Measurements from ENCODE around the gene WNK2.

Gene WNK2

DNA sequence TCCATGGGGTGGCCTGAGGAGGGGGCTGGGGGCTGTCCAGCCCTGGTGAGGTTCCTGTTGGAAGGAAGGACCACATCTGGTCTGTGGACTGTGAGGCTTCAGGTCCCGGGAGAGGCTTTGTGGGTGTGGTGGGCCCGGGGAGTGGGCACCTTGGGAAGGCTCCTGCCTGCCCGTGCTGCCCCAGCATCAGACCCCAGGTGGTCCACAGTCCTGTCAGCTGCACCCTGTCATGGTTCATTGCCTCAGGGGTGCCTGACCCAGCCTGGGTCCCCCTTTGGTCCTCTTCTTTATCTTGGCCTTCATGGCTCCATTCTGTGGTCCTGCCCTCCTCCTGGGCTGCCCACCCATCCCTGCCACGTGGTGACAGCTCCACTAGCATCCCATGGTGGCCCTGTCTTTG, 36.7 kb downstream of the WNK2 start:
- no peak overlapping the region for H3K4me3 ChIP-seq (ENCODE audit: control insufficient read depth, low read depth, low read length)
- TF ChIP-seq, protein P1, sequence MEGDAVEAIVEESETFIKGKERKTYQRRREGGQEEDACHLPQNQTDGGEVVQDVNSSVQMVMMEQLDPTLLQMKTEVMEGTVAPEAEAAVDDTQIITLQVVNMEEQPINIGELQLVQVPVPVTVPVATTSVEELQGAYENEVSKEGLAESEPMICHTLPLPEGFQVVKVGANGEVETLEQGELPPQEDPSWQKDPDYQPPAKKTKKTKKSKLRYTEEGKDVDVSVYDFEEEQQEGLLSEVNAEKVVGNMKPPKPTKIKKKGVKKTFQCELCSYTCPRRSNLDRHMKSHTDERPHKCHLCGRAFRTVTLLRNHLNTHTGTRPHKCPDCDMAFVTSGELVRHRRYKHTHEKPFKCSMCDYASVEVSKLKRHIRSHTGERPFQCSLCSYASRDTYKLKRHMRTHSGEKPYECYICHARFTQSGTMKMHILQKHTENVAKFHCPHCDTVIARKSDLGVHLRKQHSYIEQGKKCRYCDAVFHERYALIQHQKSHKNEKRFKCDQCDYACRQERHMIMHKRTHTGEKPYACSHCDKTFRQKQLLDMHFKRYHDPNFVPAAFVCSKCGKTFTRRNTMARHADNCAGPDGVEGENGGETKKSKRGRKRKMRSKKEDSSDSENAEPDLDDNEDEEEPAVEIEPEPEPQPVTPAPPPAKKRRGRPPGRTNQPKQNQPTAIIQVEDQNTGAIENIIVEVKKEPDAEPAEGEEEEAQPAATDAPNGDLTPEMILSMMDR (conservative IDR thresholded peaks at IDR 0.05; ENCODE audit: control insufficient read depth, insufficient read depth, low read depth, low read length): no peak
- DNase-seq (ENCODE audit: low read depth): no peak

DNA sequence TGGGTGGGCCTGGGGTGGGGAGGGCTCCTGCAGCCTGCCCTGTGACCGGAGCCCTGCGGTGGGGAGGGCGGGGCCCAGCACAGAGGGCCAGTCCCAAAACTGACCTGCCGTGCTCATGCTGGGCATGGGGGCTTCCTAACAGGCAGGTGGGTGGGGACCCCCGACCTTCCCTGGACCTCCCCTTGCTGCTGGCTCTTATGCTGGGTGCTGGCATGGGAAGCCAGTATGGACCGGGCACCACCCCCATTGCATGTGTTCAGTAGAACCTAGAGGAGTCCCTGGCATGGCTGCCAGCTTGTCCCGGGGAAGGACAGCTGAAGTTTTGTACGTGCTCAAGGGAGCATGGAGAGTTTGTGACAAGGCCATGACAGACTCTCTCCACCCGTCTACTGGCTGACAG, 37.1 kb downstream of the WNK2 start:
- H3K4me3 ChIP-seq (ENCODE audit: control insufficient read depth, low read depth, low read length): no peak overlapping the region
- DNase-seq (ENCODE audit: low read depth): no peak
- TF ChIP-seq, protein P1 (conservative IDR thresholded peaks at IDR 0.05; ENCODE audit: control insufficient read depth, insufficient read depth, low read depth, low read length): no peak

DNA sequence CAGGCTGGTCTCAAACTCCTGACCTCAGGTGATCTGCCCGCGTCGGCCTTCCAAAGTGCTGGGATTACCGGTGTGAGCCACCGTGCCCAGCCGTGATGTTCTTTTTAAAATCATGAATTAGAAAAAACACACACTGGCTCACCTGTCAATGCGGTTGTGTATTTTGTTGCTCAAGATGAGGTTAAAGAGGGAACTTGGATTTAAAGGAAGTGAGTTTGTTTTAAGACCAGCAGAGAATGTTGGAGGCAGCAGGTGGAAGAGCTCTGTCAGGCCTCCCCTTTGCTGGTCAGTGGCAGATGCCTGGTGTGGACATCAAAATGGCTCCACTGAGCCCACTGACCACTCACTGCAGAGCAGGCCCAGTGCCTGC, 38.9 kb downstream of the WNK2 start:
- DNase-seq (ENCODE audit: low read depth): no peak
- TF ChIP-seq, protein P1 (conservative IDR thresholded peaks at IDR 0.05; ENCODE audit: control insufficient read depth, insufficient read depth, low read depth, low read length): no peak

DNA sequence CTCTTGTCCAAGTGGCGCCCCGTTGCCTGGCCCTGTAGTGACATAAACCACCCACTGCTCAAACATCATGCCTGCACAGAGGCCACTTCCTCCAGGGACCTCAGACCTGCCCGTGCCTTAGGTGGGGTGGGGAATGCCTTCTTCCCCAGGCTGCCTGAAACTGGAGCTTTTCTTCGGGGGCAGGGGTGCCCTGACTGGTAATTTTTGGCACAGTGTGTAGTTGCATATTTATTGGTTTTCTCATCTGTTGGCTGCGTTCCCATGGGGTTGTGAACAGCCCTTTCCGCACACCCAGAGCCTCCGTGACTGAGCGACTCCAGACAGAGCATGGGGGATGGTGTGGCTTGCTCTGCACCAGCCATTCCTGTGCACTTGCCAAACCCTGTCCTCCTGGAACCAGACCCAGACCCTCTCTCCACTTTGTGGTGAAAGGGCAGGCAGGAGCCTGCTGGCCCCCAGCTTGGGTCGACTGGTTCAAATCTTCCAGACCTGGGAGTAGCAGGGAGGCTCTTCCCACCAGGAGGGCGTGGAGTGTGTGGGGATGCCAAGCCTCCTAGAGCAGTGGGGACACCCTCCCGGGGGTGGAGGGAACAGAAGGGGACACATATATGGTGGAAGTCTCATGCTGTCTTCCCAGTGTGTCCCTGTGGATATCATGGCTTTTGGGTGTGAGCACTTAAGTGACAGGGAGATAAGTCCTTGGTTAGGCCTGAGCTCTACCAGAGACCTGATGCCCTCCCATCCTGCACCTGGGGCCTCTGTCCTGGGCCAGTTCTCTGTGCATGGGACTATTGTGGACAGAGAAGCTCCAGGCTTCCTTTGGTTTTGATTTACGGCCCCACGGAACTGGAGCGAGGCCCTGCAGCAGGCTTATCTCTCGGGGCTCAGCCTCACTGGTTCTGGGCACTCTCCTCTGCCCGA, 39.6 kb downstream of the WNK2 start:
- TF ChIP-seq, protein P1 (conservative IDR thresholded peaks at IDR 0.05; ENCODE audit: control insufficient read depth, insufficient read depth, low read depth, low read length): no peak
- peak; percentile 50 for DNase-seq (ENCODE audit: low read depth)
- H3K4me3 ChIP-seq (ENCODE audit: control insufficient read depth, low read depth, low read length): no peak overlapping the region

More for the DNA sequence above, 38.9 kb downstream of the WNK2 start:
- no peak overlapping the region for H3K4me3 ChIP-seq (ENCODE audit: control insufficient read depth, low read depth, low read length)

DNA sequence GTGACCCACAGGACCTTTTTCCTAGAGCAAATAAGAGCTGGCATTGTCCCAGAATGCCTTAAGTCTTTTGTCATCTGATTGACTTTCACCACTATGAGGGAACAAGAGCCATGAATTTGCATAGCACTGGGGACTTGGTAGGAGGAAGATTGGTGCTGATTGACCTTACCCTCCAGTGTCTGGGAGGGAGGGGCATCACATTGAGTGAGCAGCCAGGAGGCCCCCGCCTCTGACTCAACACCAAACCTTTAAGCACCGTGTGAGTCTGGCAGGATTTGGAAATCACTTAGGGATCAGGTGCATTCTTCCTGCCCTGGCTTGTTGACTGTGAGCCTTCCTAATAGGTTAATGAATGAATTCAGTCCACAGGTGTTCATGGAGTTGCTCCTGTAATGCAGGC, 40.7 kb downstream of the WNK2 start:
- no peak for DNase-seq (ENCODE audit: low read depth)
- no peak overlapping the region for H3K4me3 ChIP-seq (ENCODE audit: control insufficient read depth, low read depth, low read length)

DNA sequence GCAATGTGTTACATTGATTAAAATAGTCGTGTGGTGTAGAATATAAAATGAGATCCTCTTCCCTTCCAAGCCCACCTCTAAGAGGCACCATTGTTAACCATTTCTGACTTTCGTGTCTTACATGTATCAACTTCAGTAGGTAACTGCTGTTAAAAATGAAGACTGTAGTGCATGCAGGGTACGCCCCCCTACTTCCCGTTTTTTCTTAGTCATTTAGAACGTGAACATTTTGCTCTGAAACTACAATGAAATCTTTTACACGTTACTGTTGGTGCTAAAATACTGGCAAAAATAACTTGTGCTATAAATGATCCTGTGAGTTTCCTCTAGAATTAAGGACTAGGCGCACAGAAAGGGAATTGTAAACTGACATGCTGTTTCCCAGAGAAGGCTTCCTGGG, 41.5 kb downstream of the WNK2 start:
- DNase-seq (ENCODE audit: low read depth): no peak
- TF ChIP-seq, protein P1 (conservative IDR thresholded peaks at IDR 0.05; ENCODE audit: control insufficient read depth, insufficient read depth, low read depth, low read length): no peak

More for the DNA sequence above, 40.7 kb downstream of the WNK2 start:
- TF ChIP-seq, protein P1 (conservative IDR thresholded peaks at IDR 0.05; ENCODE audit: control insufficient read depth, insufficient read depth, low read depth, low read length): no peak

More for the DNA sequence above, 41.5 kb downstream of the WNK2 start:
- no peak overlapping the region for H3K4me3 ChIP-seq (ENCODE audit: control insufficient read depth, low read depth, low read length)
